Dorsolateral prefrontal cortex (tissue), 118 donors: ENCODE results near the gene TM9SF4. TPM values are rescaled to one million over a fixed set of nuclear protein-coding genes. Genes with fewer than 3 reads are reported as not detected.

Experiments used
- total RNA-seq, 120 experiments: library from RNA; stranded (reverse); gene quantifications; one replicate each; pipeline versions ENCODE4 v1.2.3 to v1.2.4, GENCODE V29; 2022

TM9SF4 gene
- total RNA-seq, 120 experiments from 2014 or later, result 45.6 to 73.7 (median 60.7) TPM

Other genes with a start within 250 kb of the TM9SF4 start
- gene DUSP15, start 239.2 kb upstream of the TM9SF4 start, total RNA-seq, result 10 to 100 TPM in 24 of 120 experiments, 1 to 10 TPM in 96; 4.0 to 19.1 (median 8.0) TPM
- gene TTLL9, start 239.1 kb upstream of the TM9SF4 start, total RNA-seq, result 10 to 100 TPM in 3 of 120 experiments, 1 to 10 TPM in 117; 2.6 to 11.1 (median 5.7) TPM
- 10 to 100 TPM; 10.2 to 19.6 (median 13.1) TPM for gene PDRG1, start 157.7 kb upstream of the TM9SF4 start, total RNA-seq
- 1 to 10 TPM; 1.7 to 7.6 (median 4.5) TPM for gene XKR7, start 141.6 kb upstream of the TM9SF4 start, total RNA-seq
- gene CCM2L, start 99.3 kb upstream of the TM9SF4 start, total RNA-seq, result 1 to 10 TPM; 2.5 to 10.0 (median 4.8) TPM
- gene HCK, start 57.5 kb upstream of the TM9SF4 start, total RNA-seq, result 10 to 100 TPM in 19 of 120 experiments, 1 to 10 TPM in 101; 1.3 to 30.6 (median 5.7) TPM
- 10 to 100 TPM in 59 of 120 experiments, 1 to 10 TPM in 61; 6.0 to 16.0 (median 10.0) TPM for gene PLAGL2, start 98.0 kb downstream of the TM9SF4 start, total RNA-seq
- 10 to 100 TPM; 10.1 to 21.0 (median 14.4) TPM for gene POFUT1, start 98.2 kb downstream of the TM9SF4 start, total RNA-seq
- 10 to 100 TPM; 27.3 to 89.7 (median 65.4) TPM for gene KIF3B, start 167.9 kb downstream of the TM9SF4 start, total RNA-seq
- 10 to 100 TPM; 50.9 to 97.5 (median 69.8) TPM for gene ASXL1, start 248.6 kb downstream of the TM9SF4 start, total RNA-seq